Neural progenitor cell (in vitro differentiated cells): ENCODE data around the gene KREMEN2.

ENCODE experiments used
- EZH2 ChIP-seq: fragments of 200-600 bp; sonication (generic); IDR thresholded peaks from 2 replicates; pipeline ENCODE4 v1.6.1; 2017; ENCODE audit warnings: antibody characterized with exemption, mild to moderate bottlenecking, moderate library complexity
- EZH2phosphoT487 ChIP-seq: fragments of 200-600 bp; sonication (generic); IDR thresholded peaks from 2 replicates; pipeline ENCODE4 v1.6.1; 2017; ENCODE audit warnings: antibody characterized with exemption
- TF ChIP-seq, protein P1 (sequence below): fragments of 200-600 bp; sonication (generic); IDR thresholded peaks from 2 replicates; pipeline ENCODE4 v1.5.1; 2017; ENCODE audit warnings: antibody characterized with exemption, mild to moderate bottlenecking

DNA sequence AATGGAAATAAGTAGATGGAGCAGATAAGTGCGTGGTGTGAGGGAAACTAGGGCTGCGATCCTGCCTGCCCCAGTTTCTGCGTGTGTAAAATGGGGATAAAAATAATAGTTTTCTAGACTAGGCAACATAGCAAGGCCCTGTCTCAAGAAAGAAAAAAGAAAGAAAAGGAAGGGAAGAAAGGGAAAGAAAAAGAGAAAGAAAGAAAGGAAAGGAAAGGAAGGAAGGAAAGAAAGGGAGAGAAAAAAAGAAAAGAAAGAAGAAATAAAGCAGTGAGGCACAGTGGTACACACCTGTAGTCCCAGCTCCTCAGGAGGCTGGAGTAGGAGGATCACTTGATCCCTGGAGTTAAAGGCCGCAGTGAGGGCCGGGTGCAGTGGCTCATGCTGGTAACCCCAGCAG, 18.3 kb downstream of the KREMEN2 start:
- TF ChIP-seq, protein P1, sequence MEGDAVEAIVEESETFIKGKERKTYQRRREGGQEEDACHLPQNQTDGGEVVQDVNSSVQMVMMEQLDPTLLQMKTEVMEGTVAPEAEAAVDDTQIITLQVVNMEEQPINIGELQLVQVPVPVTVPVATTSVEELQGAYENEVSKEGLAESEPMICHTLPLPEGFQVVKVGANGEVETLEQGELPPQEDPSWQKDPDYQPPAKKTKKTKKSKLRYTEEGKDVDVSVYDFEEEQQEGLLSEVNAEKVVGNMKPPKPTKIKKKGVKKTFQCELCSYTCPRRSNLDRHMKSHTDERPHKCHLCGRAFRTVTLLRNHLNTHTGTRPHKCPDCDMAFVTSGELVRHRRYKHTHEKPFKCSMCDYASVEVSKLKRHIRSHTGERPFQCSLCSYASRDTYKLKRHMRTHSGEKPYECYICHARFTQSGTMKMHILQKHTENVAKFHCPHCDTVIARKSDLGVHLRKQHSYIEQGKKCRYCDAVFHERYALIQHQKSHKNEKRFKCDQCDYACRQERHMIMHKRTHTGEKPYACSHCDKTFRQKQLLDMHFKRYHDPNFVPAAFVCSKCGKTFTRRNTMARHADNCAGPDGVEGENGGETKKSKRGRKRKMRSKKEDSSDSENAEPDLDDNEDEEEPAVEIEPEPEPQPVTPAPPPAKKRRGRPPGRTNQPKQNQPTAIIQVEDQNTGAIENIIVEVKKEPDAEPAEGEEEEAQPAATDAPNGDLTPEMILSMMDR = no peak
- TF ChIP-seq EZH2phosphoT487 (no peak), EZH2 (no peak)
